Measurements from ENCODE around the gene NFATC2.

Gene NFATC2

DNA sequence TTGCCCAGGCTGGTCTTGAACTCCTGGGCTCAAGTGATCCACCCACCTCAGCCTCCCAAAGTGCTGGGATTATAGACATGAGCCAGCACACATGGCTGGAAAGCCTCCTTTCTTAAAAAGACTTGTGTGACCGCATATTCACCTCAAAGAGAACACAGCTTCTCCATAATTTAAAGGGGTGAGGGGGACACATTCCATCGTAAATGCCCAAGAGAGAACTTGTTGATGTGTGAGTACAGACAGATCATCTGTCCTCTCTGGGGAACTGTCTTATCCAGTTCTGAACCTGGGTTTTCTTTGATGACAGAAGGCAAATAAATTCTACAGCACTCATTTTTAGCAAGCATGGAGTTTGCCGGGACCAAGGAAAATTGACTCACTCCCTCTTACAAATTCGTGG, 47.2 kb downstream of the NFATC2 start:
- no peak overlapping the region for H3K27ac ChIP-seq (ENCODE audit: extremely low read depth, low read depth, low read length)
- POLR2A ChIA-PET: no interaction called here
- TF ChIP-seq ZNF670 (tag by site-specific recombination; IDR thresholded peaks at IDR 0.05; ENCODE audit: low read depth) (no peak), ZNF184 (tag by site-specific recombination; IDR thresholded peaks at IDR 0.05) (no peak)
- no peak overlapping the region for H3K4me3 ChIP-seq (ENCODE audit: low read depth, low read length)
- H3K9me3 ChIP-seq (ENCODE audit: control insufficient read depth, insufficient read depth, low read depth, low read length): no peaks in the 10 kb centered on the region
- H3K36me3 ChIP-seq (ENCODE audit: control insufficient read depth in 2 of 2, insufficient read depth in 1 of 2, low read length in 2 of 2): no peaks in the 10 kb centered on the region
- H3K4me1 ChIP-seq (ENCODE audit: control insufficient read depth, insufficient read depth, low read length): no peaks in the 10 kb centered on the region
- CTCF ChIA-PET: interaction anchor here (1.3 kb wide), 1 partner anchor 100 kb away, joined by 3 read pairs; no protein-coding TSS in a partner anchor

DNA sequence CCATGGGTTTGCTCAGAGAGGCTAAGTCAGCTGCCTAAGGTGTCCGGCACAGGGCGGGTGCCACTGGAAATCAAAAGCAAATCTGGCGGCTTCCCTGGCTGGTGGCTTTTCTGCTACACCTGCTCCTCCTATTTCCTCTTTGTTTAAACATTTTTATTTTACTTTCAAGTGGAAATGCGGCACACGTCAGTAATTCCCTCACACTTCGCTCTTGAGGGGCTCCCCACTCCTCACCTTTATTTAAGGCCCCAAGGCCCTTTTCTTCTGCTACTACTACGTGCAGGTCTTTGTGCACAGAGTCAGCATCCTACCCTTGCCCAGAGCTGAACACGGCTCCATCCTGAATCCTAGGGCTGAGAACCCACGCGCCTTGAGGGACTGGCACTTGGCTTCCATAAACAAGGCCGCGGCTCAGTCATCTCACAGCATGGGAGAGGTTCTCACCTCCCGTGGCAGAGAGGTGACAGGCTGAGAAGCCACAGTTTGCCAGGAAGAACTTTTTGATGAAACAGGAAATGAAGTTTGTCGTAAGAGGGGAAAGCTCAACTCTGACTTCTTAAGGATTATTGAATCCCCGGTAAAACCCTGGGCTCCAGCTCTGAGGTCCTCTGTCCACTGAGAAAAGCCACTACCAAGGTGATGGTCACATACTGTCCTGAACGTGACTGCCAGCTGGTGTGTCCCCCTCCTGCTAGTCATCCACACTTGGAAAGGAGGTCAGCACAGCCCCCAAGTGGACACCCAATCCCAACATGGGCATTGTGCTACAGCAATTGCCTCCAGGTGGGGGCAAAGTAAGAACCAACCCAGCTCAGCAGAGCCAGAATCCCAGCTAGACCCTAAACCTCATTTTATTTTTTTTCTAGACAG, 48.0 kb downstream of the NFATC2 start:
- POLR2A ChIA-PET: no interaction called here
- CTCF ChIA-PET: interaction anchor here (1.3 kb wide), 1 partner anchor 101 kb away, joined by 3 read pairs; no protein-coding TSS in a partner anchor

DNA sequence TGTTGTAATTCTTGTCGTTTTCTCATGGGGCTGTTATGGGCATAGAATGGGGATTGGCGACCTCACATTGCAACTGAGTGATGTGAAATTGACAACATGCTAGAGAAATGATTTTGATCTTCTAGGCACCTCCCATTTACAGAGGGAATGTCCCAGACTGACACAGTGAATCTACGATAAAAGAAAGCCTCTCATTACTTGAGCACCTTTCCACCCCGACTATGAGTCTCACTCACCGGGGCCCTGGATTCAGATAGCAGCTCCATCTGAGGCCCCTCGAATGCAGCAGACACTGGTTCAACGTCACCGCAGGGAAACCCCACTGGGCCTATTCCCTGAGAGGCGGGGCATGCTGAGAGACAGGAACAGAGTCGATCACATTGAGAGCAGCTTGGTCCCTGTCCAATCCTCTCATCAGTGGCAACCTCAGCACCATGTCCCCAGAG, 49.1 kb downstream of the NFATC2 start:
- Histone ChIP-seq H3K36me3 (ENCODE audit: control insufficient read depth in 2 of 2, insufficient read depth in 1 of 2, low read length in 2 of 2) (no peaks in the 10 kb centered on the region), H3K4me1 (ENCODE audit: control insufficient read depth, insufficient read depth, low read length) (no peaks in the 10 kb centered on the region), H3K4me3 (ENCODE audit: low read depth, low read length) (no peak overlapping the region), H3K9me3 (ENCODE audit: control insufficient read depth, insufficient read depth, low read depth, low read length) (no peaks in the 10 kb centered on the region), H3K27ac (ENCODE audit: extremely low read depth, low read depth, low read length) (no peak overlapping the region)
- CTCF ChIA-PET: no interaction called here
- POLR2A ChIA-PET: no interaction called here
- TF ChIP-seq ZIC2 (tag by site-specific recombination; IDR thresholded peaks at IDR 0.05) (peak; percentile 30), ZBTB8A (tag by site-specific recombination; IDR thresholded peaks at IDR 0.05) (no peak)

More for the DNA sequence above, 48.0 kb downstream of the NFATC2 start:
- Histone ChIP-seq H3K9me3 (ENCODE audit: control insufficient read depth, insufficient read depth, low read depth, low read length) (no peaks in the 10 kb centered on the region), H3K4me1 (ENCODE audit: control insufficient read depth, insufficient read depth, low read length) (no peaks in the 10 kb centered on the region), H3K36me3 (ENCODE audit: control insufficient read depth in 2 of 2, insufficient read depth in 1 of 2, low read length in 2 of 2) (no peaks in the 10 kb centered on the region), H3K27ac (ENCODE audit: extremely low read depth, low read depth, low read length) (no peak overlapping the region), H3K4me3 (ENCODE audit: low read depth, low read length) (no peak overlapping the region)
- TF ChIP-seq ZNF416 (tag by site-specific recombination; IDR thresholded peaks at IDR 0.05) (no peak), ZNF837 (tag by site-specific recombination; IDR thresholded peaks at IDR 0.05) (no peak)
- TF ChIP-seq, protein P1, sequence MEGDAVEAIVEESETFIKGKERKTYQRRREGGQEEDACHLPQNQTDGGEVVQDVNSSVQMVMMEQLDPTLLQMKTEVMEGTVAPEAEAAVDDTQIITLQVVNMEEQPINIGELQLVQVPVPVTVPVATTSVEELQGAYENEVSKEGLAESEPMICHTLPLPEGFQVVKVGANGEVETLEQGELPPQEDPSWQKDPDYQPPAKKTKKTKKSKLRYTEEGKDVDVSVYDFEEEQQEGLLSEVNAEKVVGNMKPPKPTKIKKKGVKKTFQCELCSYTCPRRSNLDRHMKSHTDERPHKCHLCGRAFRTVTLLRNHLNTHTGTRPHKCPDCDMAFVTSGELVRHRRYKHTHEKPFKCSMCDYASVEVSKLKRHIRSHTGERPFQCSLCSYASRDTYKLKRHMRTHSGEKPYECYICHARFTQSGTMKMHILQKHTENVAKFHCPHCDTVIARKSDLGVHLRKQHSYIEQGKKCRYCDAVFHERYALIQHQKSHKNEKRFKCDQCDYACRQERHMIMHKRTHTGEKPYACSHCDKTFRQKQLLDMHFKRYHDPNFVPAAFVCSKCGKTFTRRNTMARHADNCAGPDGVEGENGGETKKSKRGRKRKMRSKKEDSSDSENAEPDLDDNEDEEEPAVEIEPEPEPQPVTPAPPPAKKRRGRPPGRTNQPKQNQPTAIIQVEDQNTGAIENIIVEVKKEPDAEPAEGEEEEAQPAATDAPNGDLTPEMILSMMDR (tag by site-specific recombination; IDR thresholded peaks at IDR 0.05): peak; percentile 42; the same call in 1 of the 2 replicates

DNA sequence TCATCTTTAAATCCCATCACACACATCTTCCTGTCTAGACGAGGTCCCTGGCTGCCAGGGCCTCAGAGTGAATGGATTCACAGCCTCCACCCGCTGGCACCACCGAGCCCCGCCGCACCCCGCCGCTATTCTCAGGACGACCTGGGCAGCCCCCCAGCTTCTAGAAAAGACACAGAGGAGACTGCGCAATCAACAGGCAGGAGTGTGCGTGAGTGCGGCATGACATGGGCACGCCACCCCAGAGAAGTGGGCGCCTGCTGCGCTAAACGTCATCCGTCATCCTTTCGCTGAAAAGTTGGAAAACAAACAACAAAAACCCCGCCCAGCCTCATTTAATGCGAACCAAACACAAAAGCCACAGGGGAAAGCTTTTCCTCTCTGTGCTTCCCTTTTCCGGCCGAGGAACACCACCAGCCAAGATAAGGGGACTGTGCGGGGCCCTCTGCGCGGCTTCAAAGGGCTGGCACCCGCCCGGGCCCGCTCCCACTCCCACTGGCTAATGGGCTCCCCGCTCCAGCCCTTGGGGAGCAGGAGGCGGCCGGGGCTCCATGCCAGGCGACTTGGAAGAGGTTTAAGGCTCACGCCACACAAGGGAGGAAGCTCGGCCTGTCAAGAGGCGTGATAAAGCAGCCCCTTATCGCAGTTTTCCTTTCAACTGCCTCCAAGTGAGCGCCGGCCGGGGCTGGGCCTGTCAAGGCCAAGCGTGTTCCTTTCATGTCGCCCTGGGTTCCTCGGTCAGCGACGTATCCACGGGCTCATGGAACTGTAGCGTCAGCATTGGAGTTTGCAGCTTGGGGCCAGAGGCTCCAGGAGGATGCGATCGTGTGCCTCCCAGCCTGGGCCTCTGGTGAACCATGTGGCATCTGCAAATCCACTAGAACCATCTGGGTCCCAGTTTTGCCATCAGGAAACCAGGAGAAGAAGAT, 50.1 kb downstream of the NFATC2 start:
- no peaks in the 10 kb centered on the region for H3K36me3 ChIP-seq (ENCODE audit: control insufficient read depth in 2 of 2, insufficient read depth in 1 of 2, low read length in 2 of 2)
- H3K9me3 ChIP-seq (ENCODE audit: control insufficient read depth, insufficient read depth, low read depth, low read length): no peaks in the 10 kb centered on the region
- POLR2A ChIA-PET: no interaction called here
- H3K4me1 ChIP-seq (ENCODE audit: control insufficient read depth, insufficient read depth, low read length): peaks cover 6% of the 10 kb centered on the region
- no peak overlapping the region for H3K4me3 ChIP-seq (ENCODE audit: low read depth, low read length)
- H3K27ac ChIP-seq (ENCODE audit: extremely low read depth, low read depth, low read length): no peak overlapping the region
- CTCF ChIA-PET: interaction anchor here (0.6 kb wide), 1 partner anchor 271 kb away, joined by 3 read pairs; no protein-coding TSS in a partner anchor
- TF ChIP-seq, protein P2, sequence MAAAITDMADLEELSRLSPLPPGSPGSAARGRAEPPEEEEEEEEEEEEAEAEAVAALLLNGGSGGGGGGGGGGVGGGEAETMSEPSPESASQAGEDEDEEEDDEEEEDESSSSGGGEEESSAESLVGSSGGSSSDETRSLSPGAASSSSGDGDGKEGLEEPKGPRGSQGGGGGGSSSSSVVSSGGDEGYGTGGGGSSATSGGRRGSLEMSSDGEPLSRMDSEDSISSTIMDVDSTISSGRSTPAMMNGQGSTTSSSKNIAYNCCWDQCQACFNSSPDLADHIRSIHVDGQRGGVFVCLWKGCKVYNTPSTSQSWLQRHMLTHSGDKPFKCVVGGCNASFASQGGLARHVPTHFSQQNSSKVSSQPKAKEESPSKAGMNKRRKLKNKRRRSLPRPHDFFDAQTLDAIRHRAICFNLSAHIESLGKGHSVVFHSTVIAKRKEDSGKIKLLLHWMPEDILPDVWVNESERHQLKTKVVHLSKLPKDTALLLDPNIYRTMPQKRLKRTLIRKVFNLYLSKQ (tag by site-specific recombination; IDR thresholded peaks at IDR 0.05; ENCODE audit: borderline replicate concordance): no peak
- TF ChIP-seq ZNF658 (tag by site-specific recombination; IDR thresholded peaks at IDR 0.05) (no peak), ZBTB48 (tag by site-specific recombination; IDR thresholded peaks at IDR 0.05) (no peak), ZNF701 (tag by site-specific recombination; IDR thresholded peaks at IDR 0.05) (no peak), MZF1 (tag by site-specific recombination; IDR thresholded peaks at IDR 0.05; ENCODE audit: borderline replicate concordance) (no peak), ZNF830 (tag by site-specific recombination; IDR thresholded peaks at IDR 0.05; ENCODE audit: low read depth) (no peak), ZNF2 (tag by site-specific recombination; IDR thresholded peaks at IDR 0.05) (no peak), ZNF473 (tag by site-specific recombination; IDR thresholded peaks at IDR 0.05) (no peak)
- TF ChIP-seq, protein P3, sequence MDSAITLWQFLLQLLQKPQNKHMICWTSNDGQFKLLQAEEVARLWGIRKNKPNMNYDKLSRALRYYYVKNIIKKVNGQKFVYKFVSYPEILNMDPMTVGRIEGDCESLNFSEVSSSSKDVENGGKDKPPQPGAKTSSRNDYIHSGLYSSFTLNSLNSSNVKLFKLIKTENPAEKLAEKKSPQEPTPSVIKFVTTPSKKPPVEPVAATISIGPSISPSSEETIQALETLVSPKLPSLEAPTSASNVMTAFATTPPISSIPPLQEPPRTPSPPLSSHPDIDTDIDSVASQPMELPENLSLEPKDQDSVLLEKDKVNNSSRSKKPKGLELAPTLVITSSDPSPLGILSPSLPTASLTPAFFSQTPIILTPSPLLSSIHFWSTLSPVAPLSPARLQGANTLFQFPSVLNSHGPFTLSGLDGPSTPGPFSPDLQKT (IDR thresholded peaks at IDR 0.05; ENCODE audit: borderline replicate concordance, low read depth, low read length): no peak
- TF ChIP-seq, protein P4, sequence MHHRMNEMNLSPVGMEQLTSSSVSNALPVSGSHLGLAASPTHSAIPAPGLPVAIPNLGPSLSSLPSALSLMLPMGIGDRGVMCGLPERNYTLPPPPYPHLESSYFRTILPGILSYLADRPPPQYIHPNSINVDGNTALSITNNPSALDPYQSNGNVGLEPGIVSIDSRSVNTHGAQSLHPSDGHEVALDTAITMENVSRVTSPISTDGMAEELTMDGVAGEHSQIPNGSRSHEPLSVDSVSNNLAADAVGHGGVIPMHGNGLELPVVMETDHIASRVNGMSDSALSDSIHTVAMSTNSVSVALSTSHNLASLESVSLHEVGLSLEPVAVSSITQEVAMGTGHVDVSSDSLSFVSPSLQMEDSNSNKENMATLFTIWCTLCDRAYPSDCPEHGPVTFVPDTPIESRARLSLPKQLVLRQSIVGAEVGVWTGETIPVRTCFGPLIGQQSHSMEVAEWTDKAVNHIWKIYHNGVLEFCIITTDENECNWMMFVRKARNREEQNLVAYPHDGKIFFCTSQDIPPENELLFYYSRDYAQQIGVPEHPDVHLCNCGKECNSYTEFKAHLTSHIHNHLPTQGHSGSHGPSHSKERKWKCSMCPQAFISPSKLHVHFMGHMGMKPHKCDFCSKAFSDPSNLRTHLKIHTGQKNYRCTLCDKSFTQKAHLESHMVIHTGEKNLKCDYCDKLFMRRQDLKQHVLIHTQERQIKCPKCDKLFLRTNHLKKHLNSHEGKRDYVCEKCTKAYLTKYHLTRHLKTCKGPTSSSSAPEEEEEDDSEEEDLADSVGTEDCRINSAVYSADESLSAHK (tag by site-specific recombination; IDR thresholded peaks at IDR 0.05): no peak
- TF ChIP-seq, protein P5, sequence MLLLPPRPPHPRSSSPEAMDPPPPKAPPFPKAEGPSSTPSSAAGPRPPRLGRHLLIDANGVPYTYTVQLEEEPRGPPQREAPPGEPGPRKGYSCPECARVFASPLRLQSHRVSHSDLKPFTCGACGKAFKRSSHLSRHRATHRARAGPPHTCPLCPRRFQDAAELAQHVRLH (tag by site-specific recombination; IDR thresholded peaks at IDR 0.05): no peak

Data from HEK293 (cell line).